NCI-H2029 treated with DMSO at 0.1 percent for 48 hours (cell line): ENCODE results near the gene HHIPL2.
"Not testable (repeated sequence)": the region's sequence is repeated elsewhere in the genome, so short reads cannot be mapped to it uniquely, and the experiment has no call there.

Experiments used
- DNase-seq: peaks from one replicate; lab custom pipeline; 2025; lab: John Stamatoyannopoulos, UW

HHIPL2 gene

DNA sequence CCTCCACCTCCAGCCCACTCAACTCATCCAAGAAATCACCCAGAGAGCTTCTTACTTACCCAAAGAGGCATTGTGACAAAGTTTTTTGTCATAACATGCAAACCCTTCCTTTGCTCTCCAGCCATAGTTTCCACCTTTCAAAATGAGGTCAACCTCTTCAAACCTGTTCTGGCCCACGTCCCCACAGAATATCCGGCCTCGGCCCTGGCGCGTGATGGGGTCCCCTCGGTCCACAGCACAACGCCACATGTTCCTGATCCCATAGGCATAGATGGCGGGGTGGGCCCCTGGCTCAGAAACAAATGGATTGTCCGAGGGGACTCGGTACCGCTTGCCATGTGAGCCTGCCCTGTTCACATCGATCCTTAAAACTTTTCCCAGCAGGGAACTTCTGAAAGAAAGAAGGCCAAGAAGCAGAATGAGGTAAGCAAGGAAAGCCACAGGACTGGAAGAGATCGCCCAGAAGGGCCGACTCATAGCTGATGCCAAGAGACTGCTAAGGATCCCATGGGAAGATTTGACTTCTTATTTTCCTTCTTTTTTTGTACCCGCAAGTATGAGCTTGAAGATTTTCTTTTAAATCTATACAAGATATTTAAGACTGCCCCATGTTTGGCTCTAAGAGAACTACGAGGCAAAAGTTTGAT is 7.8 kb downstream of the HHIPL2 start:
- DNase-seq = no peak

DNA sequence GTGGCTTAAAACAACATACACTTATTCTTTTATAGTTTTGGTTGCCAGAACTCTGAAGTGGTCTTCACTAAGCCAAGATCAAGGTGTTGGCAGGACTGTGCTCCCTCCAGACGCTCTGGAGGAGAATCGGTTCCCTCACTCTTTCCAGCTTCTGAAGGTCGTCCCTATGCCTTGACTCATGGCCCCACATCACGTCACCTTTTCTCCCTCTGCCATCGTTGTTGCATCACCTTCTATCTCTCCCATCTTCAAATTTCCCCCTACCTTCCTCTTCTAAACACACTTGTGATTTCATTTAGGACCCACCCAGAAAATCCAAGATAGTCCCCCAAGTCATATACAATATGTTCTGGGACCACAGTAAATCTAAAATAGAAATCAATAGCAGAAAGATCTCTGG is 12.4 kb downstream of the HHIPL2 start:
- DNase-seq = no peak

DNA sequence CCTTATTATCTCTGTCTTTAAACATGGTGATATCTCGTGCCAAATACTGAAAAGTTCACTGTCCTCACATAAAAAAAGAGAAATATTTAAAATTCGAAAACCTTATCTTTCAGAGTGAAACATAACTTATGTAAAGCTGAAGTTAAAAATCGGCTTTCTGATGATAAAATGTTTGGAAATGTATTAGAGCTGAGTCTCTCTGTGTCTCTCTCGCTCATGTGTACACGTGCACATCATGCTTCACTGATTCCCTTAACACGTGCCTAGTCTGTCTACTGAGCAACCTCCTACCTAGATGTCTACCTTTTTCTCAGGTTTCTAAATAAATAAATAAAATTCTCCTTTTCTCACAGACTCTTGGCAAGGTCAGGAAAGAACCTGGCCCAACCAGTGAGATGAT is 17.1 kb downstream of the HHIPL2 start:
- DNase-seq = no peak

DNA sequence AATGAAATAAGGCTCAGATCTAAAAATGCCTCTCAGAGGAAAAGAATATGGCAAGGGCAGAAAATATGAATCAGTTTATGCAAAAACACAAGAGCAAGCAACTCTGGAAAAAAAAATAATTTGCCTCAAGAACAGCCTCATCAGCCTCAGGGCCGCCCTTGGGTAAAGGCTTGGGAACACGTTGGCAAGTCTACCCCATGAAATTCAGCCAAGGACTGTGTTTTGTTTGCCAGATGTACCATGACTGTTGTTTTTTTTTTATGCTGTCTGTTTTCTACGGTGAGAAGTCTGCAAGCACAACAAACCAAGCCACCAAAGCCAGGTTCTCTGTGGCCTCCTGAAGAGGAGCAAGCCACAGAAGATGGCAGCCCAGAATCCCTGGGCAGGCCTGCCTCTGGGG is 18.0 kb downstream of the HHIPL2 start:
- no peak for DNase-seq

DNA sequence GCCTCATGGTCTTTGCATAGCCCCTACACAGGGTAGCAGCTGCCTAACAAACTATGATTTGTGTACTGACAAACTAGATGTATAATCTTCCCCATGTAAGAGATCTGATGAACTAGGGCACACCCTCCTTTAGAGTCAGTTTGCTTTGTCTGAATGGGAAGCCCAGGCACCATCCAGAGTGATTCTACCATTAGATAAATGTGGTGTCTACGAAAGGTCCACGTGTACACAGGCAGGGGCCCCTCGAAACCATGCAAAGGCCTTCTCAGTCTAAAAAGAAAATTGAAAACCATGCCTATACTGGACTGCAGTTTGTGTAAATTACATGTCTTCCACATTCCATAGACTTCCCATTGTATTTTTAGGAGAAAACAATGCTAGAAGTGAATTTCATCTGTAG is 18.7 kb downstream of the HHIPL2 start:
- DNase-seq = no peak

DNA sequence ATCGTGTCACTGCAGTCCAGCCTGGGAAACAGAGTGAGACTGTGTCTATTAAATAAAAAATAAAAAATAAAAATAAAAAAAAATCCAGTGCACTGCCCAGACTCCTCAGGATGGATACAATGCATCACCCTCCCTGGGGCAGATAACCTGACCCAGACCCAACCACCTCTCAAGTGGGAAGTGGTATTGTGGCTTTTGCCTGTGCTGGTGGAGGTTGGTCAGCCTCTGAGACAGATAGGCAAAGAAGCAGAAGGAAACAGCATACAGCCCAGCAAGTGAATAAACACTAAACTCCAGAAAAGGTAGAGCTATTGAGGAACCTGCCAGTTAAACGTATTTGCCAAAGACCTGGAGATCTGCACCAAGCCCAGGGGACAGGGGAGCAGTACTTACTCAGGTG is 22.0 kb downstream of the HHIPL2 start:
- DNase-seq = no peak

DNA sequence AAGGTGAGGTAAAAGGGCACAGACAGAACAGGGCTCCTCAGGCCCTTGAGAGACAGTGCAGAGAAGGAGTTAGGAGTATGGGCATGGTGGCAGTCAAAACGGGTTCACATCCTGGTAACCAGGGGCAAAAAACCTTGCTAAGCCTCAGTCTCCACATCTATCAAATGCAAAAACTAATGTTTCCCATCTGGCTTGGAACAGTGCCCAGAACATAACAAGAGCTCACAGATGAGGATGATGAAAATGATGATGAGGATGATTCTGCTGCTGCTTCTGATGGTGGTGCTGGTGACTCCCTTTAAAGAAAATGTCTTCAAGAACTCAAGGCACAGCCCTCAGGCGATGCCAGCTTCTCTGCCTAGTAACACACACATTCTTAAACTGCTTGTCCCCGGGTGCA is 24.1 kb downstream of the HHIPL2 start:
- no peak for DNase-seq

DNA sequence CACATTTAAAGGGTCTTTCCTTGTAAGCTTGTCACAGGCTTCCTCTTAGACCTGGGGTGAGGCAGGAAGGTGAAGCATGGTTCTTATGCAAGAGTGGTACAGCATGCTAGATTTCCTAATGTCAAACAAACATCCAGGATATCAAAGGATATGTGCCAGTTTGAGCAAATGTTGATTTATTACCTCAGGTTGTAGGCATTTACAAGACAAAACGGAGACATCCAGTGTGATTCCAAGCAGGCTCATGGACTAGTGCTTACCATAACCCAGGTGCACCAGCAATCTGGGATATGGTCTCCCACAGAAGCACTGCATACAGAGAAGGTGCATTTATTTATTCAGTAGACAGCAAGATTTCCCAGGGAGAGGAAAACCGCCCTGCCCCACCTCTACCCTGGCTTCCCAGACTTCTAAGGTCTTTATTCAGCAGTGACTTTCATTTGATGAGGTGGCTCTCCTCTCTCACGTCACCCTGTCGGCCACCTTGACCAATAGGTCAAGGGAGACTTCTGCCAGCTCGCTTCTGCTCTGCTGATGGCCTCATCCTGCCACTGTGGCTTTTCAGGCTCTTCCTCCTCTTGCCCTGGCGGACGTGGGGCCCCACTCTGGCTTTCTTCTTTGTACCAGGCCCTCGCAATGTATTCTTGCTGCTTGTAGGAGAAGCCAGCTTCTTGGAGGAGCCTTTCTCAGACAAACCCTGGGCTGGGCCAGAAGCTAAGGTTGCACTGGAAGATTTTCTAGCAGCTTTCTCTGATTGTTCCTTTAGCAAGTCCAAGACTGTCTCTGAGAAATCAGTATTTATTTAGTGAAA is 25.6 kb downstream of the HHIPL2 start:
- DNase-seq = no peak

DNA sequence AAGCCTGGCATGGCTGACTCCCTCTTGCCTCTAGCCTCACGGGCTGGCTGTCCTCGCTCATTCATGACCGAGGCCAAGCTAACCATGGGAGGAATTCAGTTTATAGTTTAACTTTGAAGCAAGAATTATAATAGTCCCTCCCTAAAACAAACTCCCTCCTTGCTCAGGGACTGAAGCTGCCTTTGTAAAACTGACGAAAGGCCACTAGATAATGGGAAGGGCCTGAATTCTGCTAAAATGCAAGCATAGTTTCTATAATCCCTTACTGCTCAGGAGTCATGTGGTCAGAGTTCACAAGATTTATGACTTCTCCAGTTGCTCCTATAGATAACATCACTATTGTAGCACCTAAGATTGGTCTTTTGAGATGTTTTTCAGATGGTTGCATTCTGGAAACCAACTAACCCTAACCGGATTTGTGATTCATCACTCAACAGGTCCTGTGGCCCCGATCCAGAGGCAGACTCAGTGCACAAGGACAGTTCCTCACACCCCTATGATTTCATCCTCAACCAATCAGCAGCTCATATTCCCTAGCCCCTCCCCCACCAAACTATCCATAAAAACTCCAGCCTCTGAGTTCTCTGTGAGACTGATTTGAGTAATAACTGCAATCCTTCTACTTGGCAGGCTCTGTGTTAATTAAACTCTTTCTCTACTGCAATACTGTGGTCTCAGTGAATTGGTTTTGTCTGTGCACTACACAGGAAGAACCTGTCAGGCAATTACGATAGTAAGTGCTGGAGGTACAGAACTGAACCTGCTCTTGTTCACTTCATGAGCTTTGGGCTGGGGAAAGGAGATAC is 26.4 kb downstream of the HHIPL2 start:
- no peak for DNase-seq

DNA sequence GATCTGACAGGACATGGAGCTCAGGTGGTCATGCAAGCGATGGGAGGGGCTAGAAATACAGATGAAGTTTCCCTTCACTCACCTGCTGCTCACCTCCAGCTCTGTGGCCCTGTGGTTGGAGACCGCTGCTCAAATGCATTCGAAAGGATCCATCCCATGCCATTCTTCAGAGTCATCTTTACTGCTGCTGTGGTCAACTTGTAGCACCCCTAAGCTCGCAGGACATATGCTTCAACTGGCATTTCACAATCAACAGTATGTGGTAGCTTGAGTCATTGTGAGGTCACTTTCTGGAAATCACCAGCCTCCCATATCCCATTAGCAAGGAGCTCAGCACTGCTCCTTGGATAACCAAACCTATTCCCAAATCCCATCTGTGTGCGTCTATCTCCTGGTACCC is 58.4 kb downstream of the HHIPL2 start:
- not testable (repeated sequence) for DNase-seq

DNA sequence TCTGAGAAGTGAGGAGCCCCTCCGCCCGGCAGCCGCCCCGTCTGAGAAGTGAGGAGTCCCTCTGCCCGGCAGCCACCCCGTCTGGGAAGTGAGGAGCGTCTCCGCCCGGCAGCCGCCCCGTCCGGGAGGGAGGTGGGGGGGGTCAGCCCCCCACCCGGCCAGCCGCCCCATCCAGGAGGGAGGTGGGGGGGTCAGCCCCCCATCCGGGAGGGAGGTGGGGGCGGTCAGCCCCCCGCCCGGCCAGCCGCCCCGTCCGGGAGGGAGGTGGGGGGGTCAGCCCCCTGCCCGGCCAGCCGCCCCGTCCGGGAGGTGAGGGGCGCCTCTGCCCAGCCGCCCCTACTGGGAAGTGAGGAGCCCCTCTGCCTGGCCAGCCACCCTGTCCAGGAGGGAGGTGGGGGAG is 60.1 kb downstream of the HHIPL2 start:
- not testable (repeated sequence) for DNase-seq

DNA sequence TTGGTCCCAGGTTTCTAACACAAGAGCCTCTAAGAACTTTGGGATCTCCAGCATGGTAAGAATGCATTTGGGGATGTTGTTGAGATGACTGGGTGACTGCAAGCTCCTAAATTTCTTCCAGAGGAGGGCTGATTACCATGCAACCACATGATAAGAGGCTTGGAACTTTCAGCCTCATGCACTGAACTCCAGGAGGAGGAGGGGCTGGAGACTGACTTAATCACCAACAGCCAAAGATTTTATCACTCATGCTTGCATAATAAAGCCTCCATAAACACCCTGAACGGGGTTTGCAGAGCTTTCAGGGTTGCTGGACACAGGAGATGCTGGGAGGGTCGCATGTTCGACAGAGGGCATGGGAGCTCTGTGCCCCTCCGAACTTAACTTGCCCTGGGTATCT is 63.9 kb downstream of the HHIPL2 start:
- DNase-seq = not testable (repeated sequence)

DNA sequence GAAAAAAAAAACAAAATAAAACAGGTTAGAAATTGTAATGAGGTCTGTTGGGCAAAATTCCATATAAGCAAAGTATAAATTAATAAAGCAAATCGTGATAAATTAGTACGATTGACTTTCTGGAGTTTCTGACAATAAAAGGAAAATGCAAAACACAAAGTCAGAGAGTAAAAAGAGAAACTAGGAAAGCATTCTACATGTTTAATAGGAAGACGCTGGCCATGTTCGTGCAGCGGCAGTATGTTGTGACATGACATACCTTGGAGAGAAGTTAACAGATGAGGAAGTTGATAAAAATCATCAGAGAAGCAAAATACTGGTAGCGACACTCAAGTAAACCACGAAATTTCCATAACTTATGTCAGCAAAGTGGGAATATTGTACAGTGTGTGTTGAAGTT is 68.3 kb downstream of the HHIPL2 start:
- not testable (repeated sequence) for DNase-seq

DNA sequence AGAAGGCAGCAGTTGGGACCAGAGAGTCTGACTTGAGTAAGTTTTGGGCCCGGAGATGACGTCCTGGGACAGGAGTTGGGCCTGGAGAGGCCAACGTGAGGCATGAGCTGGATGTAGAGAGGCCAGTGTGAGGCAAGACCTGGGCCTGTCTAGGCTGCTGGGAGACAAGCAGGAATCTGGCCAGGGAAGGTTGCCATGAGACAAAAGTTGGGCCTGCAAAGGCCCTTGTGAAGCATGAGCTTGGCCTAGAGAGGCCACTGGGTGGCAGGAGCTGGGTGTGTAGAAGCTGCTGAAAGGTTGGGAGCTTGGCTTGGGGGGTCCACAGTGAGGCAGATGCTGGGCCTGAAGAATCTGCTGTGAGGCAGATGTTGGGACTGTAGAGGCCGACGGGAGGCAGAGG is 71.5 kb downstream of the HHIPL2 start:
- DNase-seq = not testable (repeated sequence)

DNA sequence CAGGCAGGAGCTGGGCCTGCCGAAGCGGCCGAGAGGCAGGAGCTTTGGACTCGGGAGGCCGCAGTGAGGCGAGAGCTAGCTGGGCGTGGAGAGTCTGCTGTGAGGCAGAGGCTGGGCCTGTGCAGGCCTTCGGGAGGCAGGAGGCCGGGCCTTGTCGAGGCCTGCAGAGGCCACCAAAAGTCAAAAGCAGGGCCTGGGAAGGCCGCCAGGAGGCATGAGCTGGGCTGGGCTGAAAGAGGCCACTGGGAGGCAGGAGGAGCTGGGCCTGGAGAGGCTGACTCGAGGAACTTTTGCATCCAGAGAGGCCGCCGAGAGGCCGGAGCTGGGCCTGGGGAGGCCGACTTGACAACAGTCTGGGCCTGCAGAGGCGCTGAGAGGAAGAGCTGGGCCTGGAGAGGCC is 74.2 kb downstream of the HHIPL2 start:
- not testable (repeated sequence) for DNase-seq

DNA sequence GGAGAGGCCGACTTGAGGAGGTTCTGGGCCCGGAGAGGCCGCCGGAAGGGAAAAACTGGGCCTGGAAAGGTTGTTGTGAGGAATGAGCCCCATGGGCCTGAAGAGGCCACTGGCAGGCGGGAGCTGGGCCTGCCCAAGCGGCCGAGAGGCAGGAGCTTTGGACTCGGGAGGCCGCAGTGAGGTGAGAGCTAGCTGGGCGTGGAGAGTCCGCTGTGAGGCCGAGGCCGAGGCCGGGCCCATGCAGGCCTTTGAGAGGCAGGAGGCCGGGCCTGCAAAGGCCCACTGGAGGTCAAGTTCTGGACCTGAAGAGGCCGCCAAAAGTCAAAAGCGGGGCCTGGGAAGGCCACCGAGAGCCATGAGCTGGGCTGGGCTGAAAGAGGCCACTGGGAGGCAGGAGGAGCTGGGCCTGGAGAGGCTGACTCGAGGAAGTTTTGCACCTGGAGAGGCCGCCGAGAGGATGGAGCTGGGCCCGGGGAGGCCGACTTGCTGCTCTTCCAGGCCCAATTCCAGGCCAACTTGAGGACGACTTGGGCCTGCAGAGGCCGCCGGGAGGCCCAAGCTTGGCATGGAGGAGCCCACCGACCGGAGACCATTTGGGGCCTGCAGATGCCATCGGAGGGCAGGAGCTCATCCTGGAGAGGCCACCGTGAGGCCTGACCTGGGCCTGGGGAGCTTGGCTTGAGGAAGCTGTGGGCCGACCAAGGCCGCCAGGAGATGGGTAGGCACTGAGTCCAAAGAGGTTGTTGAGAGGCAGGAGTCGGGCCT is 74.9 kb downstream of the HHIPL2 start:
- not testable (repeated sequence) for DNase-seq
